Transverse colon (tissue), 4 donors: ENCODE data around the gene ITPR2. TPM values are rescaled to one million over a fixed set of nuclear protein-coding genes. Genes with fewer than 3 reads are reported as not detected.

ENCODE experiments used
- DNase-seq: peaks from one replicate; pipeline ENCODE4 v3.0.0-alpha.2; 2019
- H3K27ac ChIP-seq, 4 donors: fragments of 200-600 bp; sonication (generic); 2 replicates each; pipeline ENCODE4 v1.5.1; 2016 to 2018; ENCODE audit warnings: inconsistent platforms in 4 of 4
- H3K27me3 ChIP-seq: fragments of 200-600 bp; sonication (generic); 2 replicates; pipeline ENCODE4 v1.5.1; 2017; ENCODE audit warnings: inconsistent platforms
- H3K36me3 ChIP-seq, 4 donors: fragments of 200-600 bp; sonication (generic); 2 replicates each; pipeline ENCODE4 v1.5.1; 2017 to 2019; ENCODE audit warnings: inconsistent platforms in 4 of 4
- H3K4me1 ChIP-seq, 4 donors: fragments of 200-600 bp; sonication (generic); 2 replicates each; pipeline ENCODE4 v1.5.1; 2017 to 2020; ENCODE audit warnings: inconsistent platforms in 4 of 4
- H3K4me3 ChIP-seq, 4 donors: fragments of 200-600 bp; sonication (generic); 1 replicate in 1 of 4; 2 replicates in 3 of 4; pipeline versions ENCODE4 v1.5.1 to v1.6.1; 2017 to 2019; ENCODE audit warnings: inconsistent platforms in 4 of 4
- H3K9me3 ChIP-seq, 2 donors: fragments of 200-600 bp; sonication (generic); 2 replicates each; pipeline ENCODE4 v1.5.1; 2017 to 2019; ENCODE audit warnings: inconsistent platforms in 2 of 2
- EP300 ChIP-seq: sonication (generic); formaldehyde crosslinking; IDR thresholded peaks from one replicate; pipeline ENCODE4 v1.6.1; 2017; ENCODE audit warnings: antibody characterized with exemption, low read depth
- POLR2A ChIP-seq: fragments of 450-650 bp; IDR thresholded peaks from one replicate; pipeline ENCODE4 v1.6.1; 2016; ENCODE audit warnings: antibody characterized with exemption, mild to moderate bottlenecking, moderate library complexity
- POLR2AphosphoS5 ChIP-seq, 3 donors: sonication (generic); formaldehyde crosslinking; IDR thresholded peaks; one replicate each; pipeline ENCODE4 v1.6.1; 2016; ENCODE audit warnings: antibody characterized with exemption in 3 of 3
- WGBS, 2 donors: methylation state at CpG; one replicate each; pipeline ENCODE4 v1.1.5; 2018; ENCODE audit warnings: low coverage in 1 of 2; 5-methylcytosine and 5-hydroxymethylcytosine counted together
- in situ Hi-C, 4 donors: fragments of 200-750 bp; cut with MboI; loops; one replicate each; pipeline versions ENCODE4 v1.15.0 to v1.15.1; 2017; ENCODE audit warnings: low sequenced_read_pairs in 3 of 4, low pct_ligation_motif_present in 1 of 4, low pct_unique_long_range_greater_than_20kb in 1 of 4
- intact Hi-C: fragments of 100-400 bp; cut with DNase I; formaldehyde crosslinking; loops from one replicate; pipeline ENCODE4 v1.15.1; 2023; ENCODE audit warnings: low total_unique reads
- small RNA-seq, 4 donors: library from RNA; depleted of rRNA; stranded (forward); fragments of <200 nt; gene quantifications; one replicate each; pipeline ENCODE3, GENCODE V24; 2016
- total RNA-seq, 4 donors: library from RNA; depleted of rRNA; stranded (reverse); fragments of >200 nt; gene quantifications; one replicate each; pipeline ENCODE4 v1.1.0, GENCODE V29; 2016
- TF ChIP-seq, protein P1 (sequence below), 5 experiments: fragments of 200-600 bp in 3 of 5; fragments of 450-650 bp in 2 of 5; sonication (generic) in 3 of 5; IDR thresholded peaks; 1 replicate in 2 of 5; 2 replicates in 3 of 5; pipeline ENCODE4 v1.5.1; 2016 to 2017; ENCODE audit warnings: antibody characterized with exemption in 5 of 5, inconsistent platforms in 3 of 5, mild to moderate bottlenecking in 2 of 5, moderate library complexity in 1 of 5

The ITPR2 gene
- total RNA-seq, 4 donors from 2014 or later = 29.8 to 60.5 (median 41.2) TPM

DNA sequence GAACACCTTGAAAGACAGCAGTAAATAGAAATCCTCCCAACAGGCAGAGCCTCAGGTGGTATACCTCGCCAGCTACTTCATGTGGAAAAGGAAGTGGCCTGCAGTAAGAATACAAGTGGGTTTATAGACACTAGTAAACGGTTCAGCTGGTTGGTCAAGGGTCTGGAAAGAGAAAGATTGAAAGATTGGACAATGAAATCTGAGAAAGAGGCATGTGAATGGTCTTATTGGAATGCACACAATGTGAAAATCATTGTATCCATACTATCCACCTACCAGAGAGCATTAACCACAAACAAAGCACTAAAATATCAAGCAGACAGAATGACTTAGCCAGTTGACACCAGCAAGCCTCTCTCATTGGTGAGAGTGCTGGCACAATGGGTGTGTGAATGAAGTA, 539.4 kb downstream of the ITPR2 start:
- no peak for TF ChIP-seq POLR2AphosphoS5 (IDR thresholded peaks at IDR 0.05)
- no peak for TF ChIP-seq EP300
- TF ChIP-seq POLR2A = no peak
- TF ChIP-seq, protein P1, sequence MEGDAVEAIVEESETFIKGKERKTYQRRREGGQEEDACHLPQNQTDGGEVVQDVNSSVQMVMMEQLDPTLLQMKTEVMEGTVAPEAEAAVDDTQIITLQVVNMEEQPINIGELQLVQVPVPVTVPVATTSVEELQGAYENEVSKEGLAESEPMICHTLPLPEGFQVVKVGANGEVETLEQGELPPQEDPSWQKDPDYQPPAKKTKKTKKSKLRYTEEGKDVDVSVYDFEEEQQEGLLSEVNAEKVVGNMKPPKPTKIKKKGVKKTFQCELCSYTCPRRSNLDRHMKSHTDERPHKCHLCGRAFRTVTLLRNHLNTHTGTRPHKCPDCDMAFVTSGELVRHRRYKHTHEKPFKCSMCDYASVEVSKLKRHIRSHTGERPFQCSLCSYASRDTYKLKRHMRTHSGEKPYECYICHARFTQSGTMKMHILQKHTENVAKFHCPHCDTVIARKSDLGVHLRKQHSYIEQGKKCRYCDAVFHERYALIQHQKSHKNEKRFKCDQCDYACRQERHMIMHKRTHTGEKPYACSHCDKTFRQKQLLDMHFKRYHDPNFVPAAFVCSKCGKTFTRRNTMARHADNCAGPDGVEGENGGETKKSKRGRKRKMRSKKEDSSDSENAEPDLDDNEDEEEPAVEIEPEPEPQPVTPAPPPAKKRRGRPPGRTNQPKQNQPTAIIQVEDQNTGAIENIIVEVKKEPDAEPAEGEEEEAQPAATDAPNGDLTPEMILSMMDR (IDR thresholded peaks at IDR 0.05) = no peak

DNA sequence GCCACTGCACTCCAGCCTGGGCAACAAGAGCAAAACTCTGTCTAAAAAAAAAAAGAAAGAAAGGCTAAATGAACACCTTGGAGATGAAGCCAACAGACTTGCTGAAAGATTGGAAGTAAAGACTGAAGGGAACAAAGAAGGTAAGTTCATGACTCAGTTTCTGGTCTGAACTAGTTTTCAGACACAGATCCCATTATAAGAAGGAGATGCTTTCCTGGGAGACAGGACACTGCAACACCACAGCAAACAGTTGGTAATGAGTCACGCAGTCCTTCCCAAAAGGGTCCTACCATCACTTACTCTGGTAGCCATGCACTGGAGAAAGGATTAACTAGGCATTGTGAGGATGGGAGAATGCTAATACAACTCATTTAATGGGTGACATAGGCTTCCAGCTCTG, 540.4 kb downstream of the ITPR2 start:
- intact Hi-C loops (no loop called here), in situ Hi-C loops (no loop called here)
- H3K4me3 ChIP-seq = no peak overlapping the region
- H3K9me3 ChIP-seq = no peaks in the 10 kb centered on the region
- peaks cover 0 to 4% (median 0%) of the 10 kb centered on the region in 4 donors for H3K4me1 ChIP-seq
- H3K27ac ChIP-seq = no peak overlapping the region
- H3K36me3 ChIP-seq = no peaks in the 10 kb centered on the region
- no peaks in the 10 kb centered on the region for H3K27me3 ChIP-seq
- WGBS, 2 donors = 92% methylated on average over 1 of the region's 1 CpG; no CpG with 5 or more reads in 1 of the 2 donors
- no peak for DNase-seq
- TF ChIP-seq, protein P1 (IDR thresholded peaks at IDR 0.05) = no peak
- no peak for TF ChIP-seq POLR2AphosphoS5 (IDR thresholded peaks at IDR 0.05)
- no peak for TF ChIP-seq EP300
- TF ChIP-seq POLR2A = no peak

More for the DNA sequence above, 539.4 kb downstream of the ITPR2 start:
- Histone ChIP-seq H3K9me3 (no peaks in the 10 kb centered on the region), H3K27me3 (no peaks in the 10 kb centered on the region), H3K4me3 (no peak overlapping the region), H3K36me3 (no peaks in the 10 kb centered on the region), H3K27ac (no peak overlapping the region), H3K4me1 (peaks cover 0 to 7% (median 1%) of the 10 kb centered on the region in 4 donors)
- DNase-seq = no peak
- 68 to 71% methylated on average over 1 to 2 of the region's 2 CpGs for WGBS, 2 donors
- intact Hi-C loops (no loop called here), in situ Hi-C loops (no loop called here)

DNA sequence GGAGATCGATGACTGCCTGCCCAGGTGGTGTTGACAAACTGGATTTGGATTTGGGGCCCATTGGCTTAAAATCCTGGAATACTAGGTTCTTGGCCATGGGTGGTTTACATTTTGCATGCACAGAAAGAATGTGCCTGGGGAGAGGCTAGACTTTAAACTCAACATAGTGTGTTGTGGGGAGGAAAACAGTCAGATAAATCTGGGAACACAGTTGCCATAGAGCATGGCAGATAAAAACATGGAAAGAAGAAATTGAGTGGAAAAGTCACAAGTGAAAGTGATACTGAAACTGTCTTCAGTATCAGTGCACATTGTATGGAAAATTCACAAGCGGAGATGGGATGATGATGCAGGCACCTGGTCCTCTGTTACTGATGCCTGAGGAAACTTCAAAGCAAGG, 542.4 kb downstream of the ITPR2 start:
- no peak overlapping the region for H3K4me3 ChIP-seq
- TF ChIP-seq EP300 (no peak), POLR2A (no peak), POLR2AphosphoS5 (IDR thresholded peaks at IDR 0.05) (no peak)
- TF ChIP-seq, protein P1 (IDR thresholded peaks at IDR 0.05) = no peak
- H3K9me3 ChIP-seq = no peaks in the 10 kb centered on the region
- peaks cover 0 to 4% (median 0%) of the 10 kb centered on the region in 4 donors for H3K4me1 ChIP-seq
- no peaks in the 10 kb centered on the region for H3K27me3 ChIP-seq
- no peak overlapping the region for H3K27ac ChIP-seq
- DNase-seq = no peak
- intact Hi-C loops (no loop called here), in situ Hi-C loops (no loop called here)
- H3K36me3 ChIP-seq = no peaks in the 10 kb centered on the region
- 75 to 89% methylated on average over 2 of the region's 2 CpGs for WGBS, 2 donors

DNA sequence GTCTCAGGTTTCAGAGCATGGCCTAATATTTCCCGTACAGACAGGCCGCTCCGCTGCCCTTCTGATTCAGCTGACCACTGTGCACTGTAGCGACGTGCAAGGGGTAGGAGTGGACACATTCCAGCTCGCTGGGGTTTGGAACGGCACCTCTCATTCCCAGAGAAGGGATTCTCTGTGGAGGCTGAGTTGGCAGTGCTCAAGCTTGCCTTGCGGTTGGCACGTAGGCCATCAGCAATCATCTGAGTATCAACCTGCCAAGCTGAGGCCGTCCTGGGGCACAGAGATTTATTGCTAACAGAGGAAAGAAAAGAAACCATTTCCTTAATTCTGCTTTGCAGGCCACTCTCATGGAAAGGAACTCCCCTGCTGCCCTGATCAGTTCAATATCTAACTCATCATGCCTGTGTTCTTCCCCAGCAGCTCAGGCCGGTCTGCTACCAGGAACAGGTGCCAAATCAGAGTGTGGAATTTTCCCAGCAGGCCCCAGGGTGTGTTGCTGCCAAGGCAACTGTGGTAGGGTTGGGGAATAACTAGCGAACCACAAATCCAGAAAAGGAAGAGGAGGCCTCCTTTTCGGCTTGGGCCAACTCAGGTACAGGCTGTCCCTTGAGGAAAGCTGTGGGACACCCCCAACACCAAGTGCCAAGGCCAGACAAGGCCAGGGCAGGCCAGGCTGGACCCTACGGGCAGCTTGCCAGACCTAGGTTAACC, 545.2 kb downstream of the ITPR2 start:
- H3K36me3 ChIP-seq = no peaks in the 10 kb centered on the region
- no peak overlapping the region for H3K27ac ChIP-seq
- H3K4me3 ChIP-seq = no peak overlapping the region
- no peak for DNase-seq
- H3K27me3 ChIP-seq = no peaks in the 10 kb centered on the region
- intact Hi-C loops = no loop called here
- in situ Hi-C loops = no loop called here
- TF ChIP-seq POLR2A (no peak), EP300 (no peak), POLR2AphosphoS5 (IDR thresholded peaks at IDR 0.05) (no peak)
- TF ChIP-seq, protein P1 (IDR thresholded peaks at IDR 0.05) = no peak
- no peaks in the 10 kb centered on the region for H3K9me3 ChIP-seq
- H3K4me1 ChIP-seq = peaks cover 0 to 4% (median 0%) of the 10 kb centered on the region in 4 donors
- WGBS, 2 donors = 81 to 90% methylated on average over 5 to 14 of the region's 14 CpGs

Small RNA genes within 50 kb of the gene (small RNA-seq; reads per million reads assigned to genes)
- gene RNA5SP354 = 0 reads per million in 4 donors

Other genes with a start within 250 kb of the ITPR2 start
- 100 to 1,000 TPM in 1 of 4 donors, 10 to 100 TPM in 2, 1 to 10 TPM in 1; 6.4 to 120 (median 15.7) TPM for gene INTS13, start 104.8 kb upstream of the ITPR2 start, total RNA-seq
- gene FGFR1OP2, start 105.3 kb upstream of the ITPR2 start, total RNA-seq = 10 to 100 TPM; 13.7 to 85.4 (median 43.9) TPM
- gene TM7SF3, start 181.2 kb upstream of the ITPR2 start, total RNA-seq = 100 to 1,000 TPM in 1 of 4 donors, 10 to 100 TPM in 3; 38.6 to 123 (median 47.5) TPM
- gene MED21, start 189.4 kb upstream of the ITPR2 start, total RNA-seq = 10 to 100 TPM in 2 of 4 donors, 1 to 10 TPM in 2; 7.5 to 34.5 (median 20.3) TPM
- gene C12orf71, start 249.4 kb upstream of the ITPR2 start, total RNA-seq = not detected